ENCODE measurements around the gene ZNF2. TPM values are rescaled to one million over a fixed set of nuclear protein-coding genes. Genes with fewer than 3 reads are reported as not detected.

ZNF2 gene
- total and polyA plus RNA-seq, 11 donors = 1.2 to 5.9 (median 3.4) TPM

DNA sequence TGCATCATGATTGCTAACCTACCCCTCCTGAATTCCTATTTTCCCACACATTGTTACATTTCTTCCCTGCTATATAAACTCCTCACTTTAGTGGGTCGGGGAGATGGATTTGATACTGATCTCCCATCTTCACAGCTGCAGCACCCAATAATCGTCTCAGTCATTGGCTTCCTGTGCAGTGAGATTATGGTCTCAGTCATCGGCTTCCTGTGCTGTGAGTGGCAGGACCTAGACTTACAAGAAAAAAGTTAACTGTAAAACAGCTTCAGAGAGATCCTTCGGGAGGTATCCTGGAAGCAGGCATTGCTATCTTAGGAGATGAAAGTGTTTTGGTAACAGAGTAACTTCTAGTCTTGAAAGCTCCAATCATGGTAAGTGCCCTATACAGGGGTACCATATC, 38.3 kb downstream of the ZNF2 start:
- Histone ChIP-seq H3K9me3 (no peaks in the 10 kb centered on the region), H3K4me1 (peaks cover 0 to 21% (median 10%) of the 10 kb centered on the region in 12 donors), H3K27ac (no peak overlapping the region), H3K4me3 (no peak overlapping the region), H3K27me3 (no peaks in the 10 kb centered on the region), H3K36me3 (no peaks in the 10 kb centered on the region)
- 74 to 81% (median 76%) methylated on average over 4 of the region's 4 CpGs for WGBS, 4 donors
- ATAC-seq (no peak), DNase-seq (no peak)
- intact Hi-C loops (cut with DNase I) = loop anchor here in 1 of 10 donors (10.0 kb wide), 1 partner anchor 79 kb away; the partner anchor contains the start of gene MRPS5
- TF ChIP-seq POLR2A (IDR thresholded peaks at IDR 0.05) = no peak
- TF ChIP-seq, protein P1, sequence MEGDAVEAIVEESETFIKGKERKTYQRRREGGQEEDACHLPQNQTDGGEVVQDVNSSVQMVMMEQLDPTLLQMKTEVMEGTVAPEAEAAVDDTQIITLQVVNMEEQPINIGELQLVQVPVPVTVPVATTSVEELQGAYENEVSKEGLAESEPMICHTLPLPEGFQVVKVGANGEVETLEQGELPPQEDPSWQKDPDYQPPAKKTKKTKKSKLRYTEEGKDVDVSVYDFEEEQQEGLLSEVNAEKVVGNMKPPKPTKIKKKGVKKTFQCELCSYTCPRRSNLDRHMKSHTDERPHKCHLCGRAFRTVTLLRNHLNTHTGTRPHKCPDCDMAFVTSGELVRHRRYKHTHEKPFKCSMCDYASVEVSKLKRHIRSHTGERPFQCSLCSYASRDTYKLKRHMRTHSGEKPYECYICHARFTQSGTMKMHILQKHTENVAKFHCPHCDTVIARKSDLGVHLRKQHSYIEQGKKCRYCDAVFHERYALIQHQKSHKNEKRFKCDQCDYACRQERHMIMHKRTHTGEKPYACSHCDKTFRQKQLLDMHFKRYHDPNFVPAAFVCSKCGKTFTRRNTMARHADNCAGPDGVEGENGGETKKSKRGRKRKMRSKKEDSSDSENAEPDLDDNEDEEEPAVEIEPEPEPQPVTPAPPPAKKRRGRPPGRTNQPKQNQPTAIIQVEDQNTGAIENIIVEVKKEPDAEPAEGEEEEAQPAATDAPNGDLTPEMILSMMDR (IDR thresholded peaks at IDR 0.05) = no peak

DNA sequence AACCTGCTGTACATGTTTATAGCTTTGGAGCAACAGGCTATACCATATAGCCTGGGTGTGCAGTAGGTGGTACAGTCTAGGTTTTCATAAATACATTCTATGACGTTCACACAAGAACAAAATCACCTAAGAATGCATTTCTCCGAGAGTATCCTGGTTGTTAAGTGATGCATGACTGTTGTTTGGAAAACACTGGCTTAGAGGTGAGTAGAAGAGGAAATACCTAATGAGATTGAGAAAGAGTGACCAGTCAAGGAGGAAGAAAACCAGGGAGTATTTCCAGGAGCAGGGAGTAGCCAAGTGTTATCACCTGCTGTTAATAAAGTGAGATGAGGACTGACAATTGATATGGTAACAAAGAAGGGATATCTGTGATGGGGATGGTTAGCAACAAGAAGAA, 38.8 kb downstream of the ZNF2 start:
- no peak overlapping the region for H3K4me3 ChIP-seq
- intact Hi-C loops (cut with DNase I) = loop anchor here in 1 of 10 donors (10.0 kb wide), 1 partner anchor 80 kb away; the partner anchor contains the start of gene MRPS5
- no peak for DNase-seq
- WGBS, 4 donors = 90 to 95% (median 92%) methylated on average over 2 of the region's 2 CpGs
- H3K4me1 ChIP-seq = peaks cover 0 to 21% (median 10%) of the 10 kb centered on the region in 12 donors
- no peak for TF ChIP-seq POLR2A (IDR thresholded peaks at IDR 0.05)
- TF ChIP-seq, protein P1 (IDR thresholded peaks at IDR 0.05) = no peak
- no peaks in the 10 kb centered on the region for H3K27me3 ChIP-seq
- peaks cover 0 to 4% (median 0%) of the 10 kb centered on the region in 12 donors for H3K9me3 ChIP-seq
- no peak for ATAC-seq
- peaks cover 0 to 5% (median 0%) of the 10 kb centered on the region in 9 donors for H3K36me3 ChIP-seq
- no peak overlapping the region for H3K27ac ChIP-seq

DNA sequence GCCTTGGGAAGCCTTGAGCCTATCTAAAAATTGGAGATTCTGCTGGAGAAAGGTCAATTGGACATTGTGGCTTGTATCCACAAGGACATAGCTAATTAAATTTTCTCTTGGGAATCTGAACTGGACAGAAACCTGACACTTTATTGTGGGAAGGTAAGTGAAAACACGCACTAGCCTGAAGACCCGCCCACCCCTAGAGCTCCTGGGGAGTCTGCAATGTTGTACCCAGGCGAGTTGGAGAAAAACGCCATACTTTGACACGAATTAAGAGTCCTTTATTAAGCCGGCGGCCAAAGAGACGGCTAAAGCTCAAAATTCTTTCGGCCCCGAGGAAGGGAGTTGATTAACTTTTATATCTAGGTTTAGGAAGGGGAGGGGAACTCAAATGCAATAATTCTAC, 40.5 kb downstream of the ZNF2 start:
- intact Hi-C loops (cut with DNase I) = loop anchor here in 6 of 10 donors (2.0 to 10.0 kb wide), 7 partner anchors 39 to 129 kb away; partner anchors contain the start of genes ZNF2 (in 4 of the 6) and MRPS5 (in 2 of the 6)

More for the DNA sequence above, 40.5 kb downstream of the ZNF2 start:
- WGBS, 4 donors = 46 to 56% (median 52%) methylated on average over 10 of the region's 10 CpGs
- Histone ChIP-seq H3K9me3 (peaks cover 0 to 21% (median 11%) of the 10 kb centered on the region in 12 donors), H3K4me3 (peak overlapping the region in 5 of 12 donors; percentile 73 to 94 (median 76)), H3K27me3 (no peaks in the 10 kb centered on the region), H3K36me3 (peaks cover 0 to 15% (median 0%) of the 10 kb centered on the region in 9 donors), H3K4me1 (peaks cover 0 to 21% (median 10%) of the 10 kb centered on the region in 12 donors), H3K27ac (peak overlapping the region in 1 of 12 donors; percentile 94)
- DNase-seq (no peak), ATAC-seq (no peak)
- TF ChIP-seq, protein P1 (IDR thresholded peaks at IDR 0.05) = no peak
- TF ChIP-seq POLR2A (IDR thresholded peaks at IDR 0.05) = no peak

All from heart left ventricle (tissue), 16 donors.